Type B pancreatic cell (in vitro differentiated cells): ENCODE measurements around the gene C15orf61. TPM values are rescaled to one million over a fixed set of nuclear protein-coding genes. Genes with fewer than 3 reads are reported as not detected.

ENCODE experiments used
- DNase-seq: peaks from one replicate; pipeline ENCODE4 v3.0.0; 2021; ENCODE audit warnings: mixed read lengths; ENCODE audit not compliant: unreplicated experiment; ENCODE audit errors: extremely low spot score
- H3K27ac Mint-ChIP-seq: 2 replicates; pipeline ENCODE4 v1.8.0; 2021; ENCODE audit warnings: mild to moderate bottlenecking, mixed read lengths
- H3K27me3 Mint-ChIP-seq: 2 replicates; pipeline ENCODE4 v1.8.0; 2021; ENCODE audit warnings: mixed read lengths
- H3K36me3 Mint-ChIP-seq: 2 replicates; pipeline ENCODE4 v1.8.0; 2021; ENCODE audit warnings: mixed read lengths
- H3K4me1 Mint-ChIP-seq: one replicate; pipeline ENCODE4 v1.8.0; 2021; ENCODE audit warnings: mixed read lengths; ENCODE audit not compliant: unreplicated experiment
- H3K4me3 Mint-ChIP-seq: 2 replicates; pipeline ENCODE4 v1.8.0; 2021; ENCODE audit warnings: mild to moderate bottlenecking, mixed read lengths
- H3K9me3 Mint-ChIP-seq: 2 replicates; pipeline ENCODE4 v1.8.0; 2021; ENCODE audit warnings: mixed read lengths
- total RNA-seq: library from RNA; stranded (reverse); gene quantifications from 2 replicates; pipeline ENCODE4 v1.2.1, GENCODE V29; 2021; ENCODE audit warnings: low replicate concordance
- TF ChIP-seq, protein P1 (sequence below): fragments of 200-600 bp; sonication (generic); conservative IDR thresholded peaks from 2 replicates; pipeline ENCODE4 v1.5.0; 2021; ENCODE audit warnings: antibody characterized with exemption, mild to moderate bottlenecking

C15orf61 gene
- total RNA-seq, 1 donor from 2014 or later, result 6.7 TPM

DNA sequence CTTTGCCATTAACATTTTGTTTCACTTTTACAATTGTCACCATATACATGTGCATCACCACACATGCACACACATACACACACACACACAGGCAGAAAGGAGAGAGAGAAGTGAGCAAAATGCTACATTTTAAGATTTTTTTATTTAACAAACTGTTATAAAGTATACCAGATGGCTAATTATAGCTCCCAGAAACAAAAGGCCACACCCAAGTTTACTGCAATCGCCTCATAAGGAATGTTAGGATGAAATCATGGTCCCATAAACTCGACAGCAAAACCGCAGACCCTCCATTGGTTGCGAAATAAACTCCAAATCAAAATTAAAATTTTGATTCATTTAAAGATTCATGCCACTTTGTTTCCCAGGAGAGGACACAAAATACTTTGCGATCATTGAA lies 16.1 kb upstream of the C15orf61 start:
- H3K9me3 Mint-ChIP-seq, result no peaks in the 10 kb centered on the region
- H3K4me1 Mint-ChIP-seq, result peaks cover 18% of the 10 kb centered on the region
- H3K27ac Mint-ChIP-seq, result no peak overlapping the region
- no peak for DNase-seq
- H3K27me3 Mint-ChIP-seq, result peaks cover 6% of the 10 kb centered on the region
- H3K4me3 Mint-ChIP-seq, result no peak overlapping the region
- no peaks in the 10 kb centered on the region for H3K36me3 Mint-ChIP-seq
- TF ChIP-seq, protein P1, sequence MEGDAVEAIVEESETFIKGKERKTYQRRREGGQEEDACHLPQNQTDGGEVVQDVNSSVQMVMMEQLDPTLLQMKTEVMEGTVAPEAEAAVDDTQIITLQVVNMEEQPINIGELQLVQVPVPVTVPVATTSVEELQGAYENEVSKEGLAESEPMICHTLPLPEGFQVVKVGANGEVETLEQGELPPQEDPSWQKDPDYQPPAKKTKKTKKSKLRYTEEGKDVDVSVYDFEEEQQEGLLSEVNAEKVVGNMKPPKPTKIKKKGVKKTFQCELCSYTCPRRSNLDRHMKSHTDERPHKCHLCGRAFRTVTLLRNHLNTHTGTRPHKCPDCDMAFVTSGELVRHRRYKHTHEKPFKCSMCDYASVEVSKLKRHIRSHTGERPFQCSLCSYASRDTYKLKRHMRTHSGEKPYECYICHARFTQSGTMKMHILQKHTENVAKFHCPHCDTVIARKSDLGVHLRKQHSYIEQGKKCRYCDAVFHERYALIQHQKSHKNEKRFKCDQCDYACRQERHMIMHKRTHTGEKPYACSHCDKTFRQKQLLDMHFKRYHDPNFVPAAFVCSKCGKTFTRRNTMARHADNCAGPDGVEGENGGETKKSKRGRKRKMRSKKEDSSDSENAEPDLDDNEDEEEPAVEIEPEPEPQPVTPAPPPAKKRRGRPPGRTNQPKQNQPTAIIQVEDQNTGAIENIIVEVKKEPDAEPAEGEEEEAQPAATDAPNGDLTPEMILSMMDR, result no peak

DNA sequence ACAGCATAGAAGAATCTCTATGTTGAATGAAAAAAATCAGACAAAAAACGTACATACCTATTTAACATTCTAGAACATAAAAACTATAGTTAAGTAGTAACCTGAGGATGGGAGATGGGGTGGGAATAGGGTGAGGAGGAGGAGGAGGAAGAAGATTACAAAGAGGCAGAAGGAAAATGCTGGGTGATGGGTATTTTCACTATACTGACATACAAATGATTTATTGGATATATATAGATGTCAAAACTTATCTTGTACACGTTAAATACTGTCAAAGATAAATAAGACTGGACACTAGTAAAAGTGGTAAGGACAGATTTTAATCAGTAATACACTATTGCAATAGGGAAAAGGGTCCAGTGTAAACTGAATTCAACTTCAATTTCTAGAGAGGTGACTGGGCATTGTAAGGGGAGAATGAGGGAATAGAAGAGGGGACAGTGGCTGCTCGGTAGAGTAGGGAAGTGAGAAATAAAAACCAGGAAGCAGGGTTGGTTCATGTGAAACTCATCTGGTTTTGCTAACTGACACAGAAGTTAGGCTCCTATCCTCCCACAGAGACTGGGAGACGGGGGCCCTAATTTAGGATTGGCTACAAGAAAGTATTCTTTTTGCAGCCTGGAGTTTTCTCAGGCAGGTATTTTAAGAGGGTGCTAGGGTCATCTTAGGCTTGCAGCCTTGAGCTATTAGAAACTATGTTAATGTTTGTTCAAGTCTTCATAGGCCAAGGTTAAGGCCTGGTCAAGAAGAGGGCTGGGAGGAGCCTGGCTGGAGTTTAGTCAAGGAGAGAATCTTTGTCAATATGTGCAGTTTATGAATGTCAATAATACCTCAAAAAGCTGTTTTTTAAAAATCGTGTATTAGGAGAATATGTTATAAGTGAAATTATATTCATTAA lies 15.0 kb upstream of the C15orf61 start:
- Mint-ChIP-seq H3K4me3 (no peak overlapping the region), H3K27ac (no peak overlapping the region), H3K27me3 (peaks cover 4% of the 10 kb centered on the region), H3K9me3 (no peaks in the 10 kb centered on the region), H3K4me1 (peaks cover 18% of the 10 kb centered on the region), H3K36me3 (no peaks in the 10 kb centered on the region)
- DNase-seq, result no peak
- TF ChIP-seq, protein P1, result no peak

DNA sequence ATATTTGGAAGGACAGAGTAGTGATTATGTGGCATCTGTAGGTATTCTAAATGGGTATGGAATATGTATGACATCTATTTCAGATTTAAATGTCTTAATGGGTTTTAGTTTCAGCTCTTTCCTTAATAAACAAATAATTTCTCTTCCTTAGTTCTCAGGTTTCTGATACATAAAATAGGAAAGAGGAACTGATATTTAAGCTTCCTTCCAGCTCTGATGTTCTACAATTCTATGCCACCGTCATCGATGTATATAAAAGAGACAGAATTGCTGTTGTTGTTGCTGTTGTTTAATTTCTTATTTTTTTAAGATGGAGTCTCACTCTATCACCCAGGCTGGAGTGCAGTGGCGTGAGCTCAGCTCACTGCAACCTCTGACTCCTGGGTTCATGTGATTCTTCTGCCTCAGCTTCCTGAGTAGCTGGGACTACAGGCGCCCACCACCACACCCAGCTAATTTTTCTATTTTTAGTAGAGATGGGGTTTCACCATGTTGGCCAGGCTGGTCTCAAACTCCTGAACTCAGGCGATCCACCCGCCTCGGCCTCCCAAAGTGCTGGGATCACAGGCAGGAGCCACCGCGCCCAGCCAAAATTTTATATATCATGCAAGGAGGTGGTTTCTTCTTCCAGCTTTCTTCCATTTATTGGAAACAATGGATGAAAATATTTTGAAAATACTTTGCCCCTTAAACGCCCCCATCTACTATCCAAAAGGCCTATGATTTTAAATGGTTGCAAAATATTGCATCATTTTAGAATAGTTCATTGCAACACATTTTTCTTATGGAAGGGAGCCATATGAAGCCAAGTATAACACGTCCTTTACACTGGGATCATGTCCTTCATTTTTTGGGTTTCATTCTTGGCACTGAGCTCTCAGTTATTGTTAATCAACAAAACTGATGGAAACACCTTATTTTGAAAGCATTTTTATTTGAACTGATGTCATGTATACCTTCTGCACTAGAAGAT lies 13.9 kb upstream of the C15orf61 start:
- H3K4me1 Mint-ChIP-seq, result peaks cover 13% of the 10 kb centered on the region
- H3K4me3 Mint-ChIP-seq, result no peak overlapping the region
- no peak for DNase-seq
- H3K27ac Mint-ChIP-seq, result no peak overlapping the region
- H3K9me3 Mint-ChIP-seq, result no peaks in the 10 kb centered on the region
- no peaks in the 10 kb centered on the region for H3K36me3 Mint-ChIP-seq
- TF ChIP-seq, protein P1, result no peak
- peaks cover 2% of the 10 kb centered on the region for H3K27me3 Mint-ChIP-seq

DNA sequence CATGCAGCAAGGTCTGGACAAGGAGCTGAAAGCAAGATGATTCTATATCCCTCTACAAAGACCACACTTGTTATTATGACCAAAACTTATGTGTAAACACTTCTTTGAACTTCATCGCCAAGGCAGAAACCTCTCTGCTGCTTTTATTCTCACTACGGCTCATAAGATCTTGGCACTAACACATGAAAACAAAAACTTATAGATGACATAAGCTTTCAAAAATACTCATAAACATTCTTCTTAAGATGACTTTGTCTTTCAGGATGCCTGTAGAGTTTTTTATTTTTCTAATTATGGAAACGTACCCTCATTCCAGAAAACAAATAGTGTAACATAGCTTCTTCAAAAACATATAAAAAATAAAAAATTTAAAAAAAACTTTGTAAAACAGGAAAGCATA lies 12.5 kb upstream of the C15orf61 start:
- Mint-ChIP-seq H3K4me1 (peaks cover 13% of the 10 kb centered on the region), H3K36me3 (peaks cover 10% of the 10 kb centered on the region), H3K27me3 (no peaks in the 10 kb centered on the region), H3K9me3 (no peaks in the 10 kb centered on the region), H3K27ac (no peak overlapping the region), H3K4me3 (no peak overlapping the region)
- TF ChIP-seq, protein P1, result no peak
- DNase-seq, result no peak

DNA sequence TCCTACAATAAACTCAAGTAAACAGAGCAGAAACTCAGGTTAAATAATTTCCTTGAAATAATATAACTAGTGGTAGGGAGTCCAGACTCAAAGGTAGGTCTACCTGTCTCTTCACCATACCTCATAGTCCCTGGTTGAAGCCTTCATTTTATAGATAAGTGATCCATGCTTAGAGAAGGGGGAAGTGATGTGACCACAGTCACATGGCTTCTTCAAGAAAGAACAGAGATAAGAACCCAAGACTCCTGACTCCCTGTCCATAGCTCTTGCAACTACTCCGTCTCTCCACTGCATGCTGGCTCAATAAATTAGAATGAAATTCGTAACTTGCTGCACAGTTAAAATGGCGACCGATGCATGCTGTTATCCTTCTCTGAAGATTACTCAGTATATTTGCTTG lies 11.0 kb upstream of the C15orf61 start:
- Mint-ChIP-seq H3K4me3 (no peak overlapping the region), H3K36me3 (peaks cover 19% of the 10 kb centered on the region), H3K4me1 (peaks cover 13% of the 10 kb centered on the region), H3K27ac (no peak overlapping the region), H3K9me3 (no peaks in the 10 kb centered on the region), H3K27me3 (no peaks in the 10 kb centered on the region)
- no peak for DNase-seq
- TF ChIP-seq, protein P1, result no peak
